ENCODE measurements around the gene GALNT10. TPM values are rescaled to one million over a fixed set of nuclear protein-coding genes. Genes with fewer than 3 reads are reported as not detected.

GALNT10 gene
- total and polyA plus RNA-seq, 8 donors, result 5.3 to 76.4 (median 27.4) TPM

DNA sequence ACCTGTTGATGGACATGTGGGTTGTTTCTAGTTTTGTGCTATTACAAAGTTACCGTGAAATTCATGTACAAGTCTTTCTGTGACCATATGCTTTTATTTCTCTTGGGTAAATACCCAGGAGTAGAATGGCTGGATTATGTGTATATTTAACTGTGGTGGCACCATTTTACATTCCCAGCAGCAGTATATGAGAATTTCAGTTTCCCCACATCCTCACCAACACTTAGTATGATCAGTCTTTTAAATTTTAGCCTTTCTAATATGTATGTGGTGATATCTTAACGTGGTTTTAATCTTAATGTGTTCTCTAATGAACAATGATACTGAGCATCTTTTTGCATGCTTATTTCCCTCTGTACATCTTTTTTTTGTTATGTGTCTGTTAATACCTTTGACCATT is 36.6 kb downstream of the GALNT10 start:
- 52 to 92% (median 71%) methylated on average over 2 of the region's 2 CpGs for WGBS, 5 donors
- Histone ChIP-seq H3K27me3 (no peaks in the 10 kb centered on the region), H3K36me3 (peaks cover 0 to 7% (median 0%) of the 10 kb centered on the region in 4 donors), H3K4me1 (peaks cover 0 to 9% (median 1%) of the 10 kb centered on the region in 4 donors), H3K27ac (no peak overlapping the region), H3K4me3 (no peak overlapping the region), H3K9me3 (no peaks in the 10 kb centered on the region)
- DNase-seq, result no peak
- TF ChIP-seq POLR2A (IDR thresholded peaks at IDR 0.05), result no peak
- no peak for TF ChIP-seq EP300 (IDR thresholded peaks at IDR 0.05)
- TF ChIP-seq, protein P1, sequence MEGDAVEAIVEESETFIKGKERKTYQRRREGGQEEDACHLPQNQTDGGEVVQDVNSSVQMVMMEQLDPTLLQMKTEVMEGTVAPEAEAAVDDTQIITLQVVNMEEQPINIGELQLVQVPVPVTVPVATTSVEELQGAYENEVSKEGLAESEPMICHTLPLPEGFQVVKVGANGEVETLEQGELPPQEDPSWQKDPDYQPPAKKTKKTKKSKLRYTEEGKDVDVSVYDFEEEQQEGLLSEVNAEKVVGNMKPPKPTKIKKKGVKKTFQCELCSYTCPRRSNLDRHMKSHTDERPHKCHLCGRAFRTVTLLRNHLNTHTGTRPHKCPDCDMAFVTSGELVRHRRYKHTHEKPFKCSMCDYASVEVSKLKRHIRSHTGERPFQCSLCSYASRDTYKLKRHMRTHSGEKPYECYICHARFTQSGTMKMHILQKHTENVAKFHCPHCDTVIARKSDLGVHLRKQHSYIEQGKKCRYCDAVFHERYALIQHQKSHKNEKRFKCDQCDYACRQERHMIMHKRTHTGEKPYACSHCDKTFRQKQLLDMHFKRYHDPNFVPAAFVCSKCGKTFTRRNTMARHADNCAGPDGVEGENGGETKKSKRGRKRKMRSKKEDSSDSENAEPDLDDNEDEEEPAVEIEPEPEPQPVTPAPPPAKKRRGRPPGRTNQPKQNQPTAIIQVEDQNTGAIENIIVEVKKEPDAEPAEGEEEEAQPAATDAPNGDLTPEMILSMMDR (IDR thresholded peaks at IDR 0.05), result no peak
- TF ChIP-seq POLR2AphosphoS5 (IDR thresholded peaks at IDR 0.05), result no peak
- intact Hi-C loops (cut with DNase I; ENCODE audit: low total_unique reads), result no loop called here

DNA sequence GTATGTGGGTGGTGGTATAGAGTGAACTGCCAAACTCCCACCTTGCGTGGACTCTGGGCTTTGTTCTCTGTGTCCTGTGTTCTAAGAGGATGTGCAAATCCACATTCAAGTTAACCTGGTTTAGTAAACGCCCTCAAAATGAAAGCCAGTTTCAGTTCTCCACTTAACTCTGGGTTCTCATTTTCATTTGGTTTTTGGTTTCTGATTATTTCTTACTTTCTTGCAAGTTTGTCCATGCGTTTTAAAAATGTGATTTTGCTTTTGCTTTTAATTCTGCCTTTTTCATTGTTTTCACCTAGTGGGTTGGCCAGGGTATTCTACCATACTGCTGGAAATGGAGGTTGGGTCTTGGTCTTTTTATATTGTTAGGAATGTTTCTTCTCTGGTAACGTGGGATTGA is 38.2 kb downstream of the GALNT10 start:
- no peak overlapping the region for H3K27ac ChIP-seq
- no peak for TF ChIP-seq EP300 (IDR thresholded peaks at IDR 0.05)
- TF ChIP-seq POLR2A (IDR thresholded peaks at IDR 0.05), result no peak
- TF ChIP-seq POLR2AphosphoS5 (IDR thresholded peaks at IDR 0.05), result no peak
- TF ChIP-seq, protein P1 (IDR thresholded peaks at IDR 0.05), result no peak

DNA sequence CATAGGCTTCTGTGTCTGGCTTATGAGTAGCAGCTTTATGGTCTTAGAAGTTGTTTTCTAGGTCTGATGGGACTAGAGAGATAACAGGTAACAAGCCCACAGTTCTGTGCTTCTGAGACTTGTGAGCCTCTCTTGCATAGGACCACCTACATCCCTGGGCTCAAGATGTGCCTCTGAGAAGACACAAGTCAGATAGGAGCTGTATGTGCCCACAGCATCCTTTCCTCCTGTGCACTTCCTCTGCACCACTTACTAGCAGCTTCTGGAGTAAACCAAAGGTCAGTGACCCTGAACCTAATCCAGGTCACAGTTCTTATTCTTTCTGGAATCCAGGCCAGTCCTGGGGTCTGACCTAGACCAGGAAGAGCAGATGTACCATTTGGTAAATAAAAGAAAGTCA is 40.0 kb downstream of the GALNT10 start:
- no peak for DNase-seq
- Histone ChIP-seq H3K4me3 (no peak overlapping the region), H3K27me3 (no peaks in the 10 kb centered on the region), H3K36me3 (peaks cover 0 to 7% (median 0%) of the 10 kb centered on the region in 4 donors), H3K27ac (no peak overlapping the region), H3K9me3 (no peaks in the 10 kb centered on the region), H3K4me1 (peaks cover 0 to 18% (median 0%) of the 10 kb centered on the region in 4 donors)
- intact Hi-C loops (cut with DNase I; ENCODE audit: low total_unique reads), result no loop called here
- TF ChIP-seq POLR2A (IDR thresholded peaks at IDR 0.05) (no peak), POLR2AphosphoS5 (IDR thresholded peaks at IDR 0.05) (no peak), EP300 (IDR thresholded peaks at IDR 0.05) (no peak)
- TF ChIP-seq, protein P1 (IDR thresholded peaks at IDR 0.05), result no peak

More for the DNA sequence above, 38.2 kb downstream of the GALNT10 start:
- Histone ChIP-seq H3K4me3 (no peak overlapping the region), H3K9me3 (no peaks in the 10 kb centered on the region), H3K27me3 (no peaks in the 10 kb centered on the region), H3K36me3 (peaks cover 0 to 7% (median 0%) of the 10 kb centered on the region in 4 donors), H3K4me1 (peaks cover 0 to 15% (median 0%) of the 10 kb centered on the region in 4 donors)
- WGBS, 5 donors, result 74 to 88% (median 78%) methylated on average over 4 of the region's 4 CpGs
- no peak for DNase-seq
- intact Hi-C loops (cut with DNase I; ENCODE audit: low total_unique reads), result no loop called here

DNA sequence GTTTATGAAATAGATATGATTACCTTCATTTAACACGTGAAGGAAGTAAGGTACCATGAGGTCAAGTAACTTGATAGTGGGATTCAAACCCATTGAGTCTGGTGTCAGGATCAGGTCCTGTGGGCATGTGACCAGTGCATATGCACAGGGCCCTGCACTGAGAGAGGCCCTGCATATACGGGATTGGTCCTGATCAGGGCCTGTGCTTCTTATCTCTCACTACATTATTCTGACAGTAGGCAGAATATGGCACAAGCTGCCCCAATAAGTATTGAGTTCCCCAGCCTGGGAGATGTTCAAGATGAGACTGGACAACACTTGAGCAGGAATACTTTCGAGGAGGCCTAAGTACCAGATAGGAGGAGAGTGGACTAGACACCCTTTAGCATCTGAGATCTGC is 44.0 kb downstream of the GALNT10 start:
- H3K9me3 ChIP-seq, result no peaks in the 10 kb centered on the region
- WGBS, 5 donors, result 69 to 92% (median 84%) methylated on average over 3 of the region's 3 CpGs
- TF ChIP-seq EP300 (IDR thresholded peaks at IDR 0.05), result no peak
- TF ChIP-seq POLR2AphosphoS5 (IDR thresholded peaks at IDR 0.05), result no peak
- TF ChIP-seq POLR2A (IDR thresholded peaks at IDR 0.05), result no peak
- TF ChIP-seq, protein P1 (IDR thresholded peaks at IDR 0.05), result no peak
- peaks cover 0 to 51% (median 10%) of the 10 kb centered on the region in 4 donors for H3K4me1 ChIP-seq
- H3K36me3 ChIP-seq, result peaks cover 0 to 7% (median 0%) of the 10 kb centered on the region in 4 donors
- intact Hi-C loops (cut with DNase I; ENCODE audit: low total_unique reads), result no loop called here
- no peak for DNase-seq
- no peak overlapping the region for H3K27ac ChIP-seq
- H3K27me3 ChIP-seq, result no peaks in the 10 kb centered on the region
- H3K4me3 ChIP-seq, result no peak overlapping the region

All from stomach (tissue), 9 donors.